SKM-1 treated with dmso at 0.1 percent for 144 hours (cell line): ENCODE data around the gene CHRNB2.
"Not testable (repeated sequence)": the region's sequence is repeated elsewhere in the genome, so short reads cannot be mapped to it uniquely, and the experiment has no call there.

ENCODE experiments used
- DNase-seq: peaks from one replicate; lab custom pipeline; 2025; ENCODE audit not compliant: unreplicated experiment; lab: John Stamatoyannopoulos, UW

Gene CHRNB2, protein sequence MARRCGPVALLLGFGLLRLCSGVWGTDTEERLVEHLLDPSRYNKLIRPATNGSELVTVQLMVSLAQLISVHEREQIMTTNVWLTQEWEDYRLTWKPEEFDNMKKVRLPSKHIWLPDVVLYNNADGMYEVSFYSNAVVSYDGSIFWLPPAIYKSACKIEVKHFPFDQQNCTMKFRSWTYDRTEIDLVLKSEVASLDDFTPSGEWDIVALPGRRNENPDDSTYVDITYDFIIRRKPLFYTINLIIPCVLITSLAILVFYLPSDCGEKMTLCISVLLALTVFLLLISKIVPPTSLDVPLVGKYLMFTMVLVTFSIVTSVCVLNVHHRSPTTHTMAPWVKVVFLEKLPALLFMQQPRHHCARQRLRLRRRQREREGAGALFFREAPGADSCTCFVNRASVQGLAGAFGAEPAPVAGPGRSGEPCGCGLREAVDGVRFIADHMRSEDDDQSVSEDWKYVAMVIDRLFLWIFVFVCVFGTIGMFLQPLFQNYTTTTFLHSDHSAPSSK

DNA sequence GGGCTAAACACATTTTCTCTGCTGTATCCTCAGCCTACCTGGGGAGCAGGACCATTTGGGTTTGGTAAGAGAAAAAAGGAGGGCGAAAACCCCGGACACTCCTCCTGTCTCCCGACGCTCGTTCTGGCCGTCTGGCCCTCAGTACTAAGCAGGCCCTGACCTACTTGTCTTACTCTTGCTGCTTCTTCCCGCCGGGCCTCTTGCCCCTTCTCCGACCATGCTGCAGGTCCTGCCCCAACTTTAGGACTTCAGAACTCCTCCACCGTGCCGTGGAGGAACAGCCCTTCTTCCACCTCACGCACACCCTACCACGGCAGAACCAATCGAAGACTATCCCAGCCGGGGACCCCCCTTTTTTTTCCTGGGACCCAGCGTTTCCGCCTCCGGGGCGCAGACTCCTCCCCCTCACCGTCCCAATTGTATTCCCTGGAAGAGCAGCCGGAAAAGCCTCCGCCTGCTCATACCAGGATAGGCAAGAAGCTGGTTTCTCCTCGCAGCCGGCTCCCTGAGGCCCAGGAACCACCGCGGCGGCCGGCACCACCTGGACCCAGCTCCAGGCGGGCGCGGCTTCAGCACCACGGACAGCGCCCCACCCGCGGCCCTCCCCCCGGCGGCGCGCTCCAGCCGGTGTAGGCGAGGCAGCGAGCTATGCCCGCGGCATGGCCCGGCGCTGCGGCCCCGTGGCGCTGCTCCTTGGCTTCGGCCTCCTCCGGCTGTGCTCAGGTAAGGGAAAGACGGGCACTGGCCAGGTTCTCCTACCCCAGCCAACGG lies at the start of gene CHRNB2:
TSS of gene CHRNB2 (plus strand) at position 393 of the 771 bp plus-strand sequence. CDS start at position 660, 267 bp downstream.
- DNase-seq: no peak

DNA sequence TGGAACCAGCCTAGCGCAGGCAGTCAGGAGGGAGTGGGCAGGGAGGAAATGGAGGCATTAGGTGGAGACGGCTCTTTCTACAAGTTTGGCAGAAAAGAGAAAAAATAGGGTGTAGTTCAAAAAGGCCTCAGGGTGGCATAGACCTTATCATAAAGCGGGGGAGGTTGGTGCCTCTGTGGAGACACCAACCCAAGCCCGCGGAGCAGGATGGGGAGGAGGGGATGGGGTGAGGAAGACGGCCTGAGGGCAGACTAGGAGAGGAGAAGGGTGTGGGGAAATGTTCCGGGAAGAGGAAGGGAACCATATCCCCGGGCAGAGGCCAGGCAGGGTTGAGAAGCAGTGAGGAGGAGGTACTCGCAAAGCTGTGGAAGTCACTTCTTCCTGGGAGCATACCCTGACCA lies 48.0 kb upstream of the CHRNB2 start:
- no peak for DNase-seq

DNA sequence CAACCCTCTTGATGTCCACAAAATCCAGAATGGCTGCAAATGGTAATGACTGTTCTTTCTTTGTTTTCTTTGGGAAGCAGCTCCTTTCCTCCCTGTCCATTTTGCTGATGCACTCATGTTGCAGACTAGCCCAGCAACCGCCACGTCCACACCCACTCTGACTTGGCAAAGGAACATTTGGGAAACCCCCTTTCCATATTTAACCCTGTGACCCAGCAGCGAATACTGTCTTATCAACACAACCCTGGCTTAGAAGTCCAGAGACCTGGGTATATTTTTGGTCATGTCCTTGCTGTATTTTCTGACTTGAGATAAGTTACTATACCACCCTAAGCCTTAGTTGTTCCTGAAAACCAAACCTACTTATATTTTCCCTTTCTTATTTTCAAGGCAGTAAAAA lies 47.2 kb upstream of the CHRNB2 start:
- DNase-seq: no peak

DNA sequence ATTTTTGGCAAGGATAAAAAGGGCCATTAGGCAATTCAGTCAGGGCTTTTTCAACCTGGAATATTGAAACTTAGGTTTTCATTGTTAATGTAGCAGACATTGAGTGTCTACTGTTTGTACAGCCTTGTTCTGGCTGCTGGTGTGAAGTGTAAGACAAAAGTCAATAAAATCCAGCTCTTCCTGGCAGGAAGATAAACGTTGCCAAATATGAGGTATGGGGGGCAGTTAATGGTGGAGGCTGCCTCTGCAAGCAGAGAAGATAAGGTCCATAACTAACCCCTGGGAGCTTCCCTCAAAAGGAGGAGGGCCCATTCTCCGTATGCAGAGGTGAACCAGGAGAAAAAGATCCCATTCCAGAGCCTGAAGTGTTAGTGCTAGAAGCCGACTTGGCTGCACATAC lies 45.9 kb upstream of the CHRNB2 start:
- no peak for DNase-seq

DNA sequence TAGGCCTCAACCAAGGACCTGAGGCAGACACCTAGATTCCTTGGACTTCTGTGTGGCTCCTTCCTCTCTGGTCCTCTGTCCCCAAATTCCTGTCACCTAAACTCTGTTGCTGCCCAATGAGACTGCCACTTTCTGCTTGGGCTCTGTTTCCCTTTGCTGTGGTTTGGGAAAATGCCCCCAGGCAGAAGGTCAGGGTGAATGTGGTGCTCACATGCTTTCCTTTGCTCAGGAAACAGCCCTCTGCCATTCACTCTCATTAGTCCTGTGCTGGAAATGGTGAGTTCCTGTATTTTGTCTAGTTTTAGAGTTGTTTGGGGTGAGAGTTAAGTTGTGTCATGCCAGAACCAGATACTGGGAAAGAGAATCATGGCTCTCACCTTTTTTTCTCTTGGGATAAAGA lies 42.7 kb upstream of the CHRNB2 start:
- DNase-seq: no peak

- DNase-seq: no peak
Observed at GRCh38 chr1:154527192-154527591, 40.4 kb upstream of the CHRNB2 start.

GRCh38 chr1:154529308-154529707 lies 38.3 kb upstream of the CHRNB2 start:
- no peak for DNase-seq

- not testable (repeated sequence) for DNase-seq
Observed at GRCh38 chr1:154531950-154532349, 35.6 kb upstream of the CHRNB2 start.

DNA sequence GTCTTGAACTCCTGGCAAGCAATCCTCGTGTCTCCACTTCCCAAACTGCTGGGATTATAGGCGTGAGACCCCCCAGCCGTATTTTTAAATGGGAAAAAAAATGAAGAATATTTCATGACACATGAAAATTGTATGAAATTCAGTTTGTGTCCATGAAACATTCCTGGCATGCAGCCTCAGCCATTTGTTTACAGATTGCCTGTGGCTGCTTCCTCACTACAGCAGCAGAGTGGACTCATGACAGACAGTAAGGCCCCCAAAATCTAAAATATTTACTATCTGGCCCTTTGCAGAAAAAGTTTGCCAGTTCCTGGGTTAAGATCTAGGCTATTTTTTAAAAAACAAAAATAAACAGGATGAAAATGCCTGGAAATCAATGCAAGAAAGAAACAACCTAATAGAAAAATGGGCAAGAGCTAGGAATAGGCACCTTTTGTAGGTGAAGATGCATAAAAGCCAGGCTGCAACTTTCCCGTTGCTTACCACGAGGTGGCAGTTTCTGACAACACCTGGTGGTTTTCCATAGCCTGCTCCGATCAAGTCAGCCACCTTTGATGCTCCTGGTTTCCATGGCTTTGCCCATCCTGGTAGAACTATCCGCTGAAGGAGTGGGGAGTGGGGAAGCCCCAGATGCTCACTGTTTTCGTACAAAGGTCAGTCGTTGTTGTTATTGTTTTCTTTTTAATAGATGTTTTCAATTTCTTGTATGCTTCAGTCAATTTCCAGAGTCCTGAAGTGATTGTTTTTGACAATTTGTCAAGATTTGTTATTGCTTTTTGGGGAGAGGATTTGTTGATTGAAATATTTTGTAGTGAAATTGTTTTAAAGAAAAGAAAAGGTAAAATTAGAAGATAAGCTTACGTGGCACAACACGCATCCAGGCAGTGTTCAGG lies 33.4 kb upstream of the CHRNB2 start:
- no peak for DNase-seq

DNA sequence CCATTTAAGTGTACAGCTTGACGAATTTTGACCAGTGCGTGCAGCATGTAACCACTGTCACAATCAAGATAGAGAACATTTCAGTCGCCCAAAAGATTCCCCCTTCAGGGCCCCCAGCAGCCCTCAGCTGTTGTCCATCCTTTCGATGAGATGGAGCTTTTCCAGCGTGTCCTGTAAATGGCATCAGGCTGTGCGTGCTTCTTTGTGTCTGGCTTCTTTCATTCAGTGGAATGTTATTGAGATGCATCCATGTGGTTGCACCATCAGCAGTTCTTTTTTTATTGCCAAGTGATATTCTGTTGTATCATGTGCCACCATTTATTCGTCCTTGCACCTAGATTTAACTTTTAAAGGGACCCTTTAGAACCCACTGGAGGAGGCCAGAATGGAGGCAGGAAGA lies 31.0 kb upstream of the CHRNB2 start:
- DNase-seq: no peak

GRCh38 chr1:154539486-154540483 lies 27.8 kb upstream of the CHRNB2 start:
- DNase-seq: no peak

GRCh38 chr1:154541231-154541630 lies 26.3 kb upstream of the CHRNB2 start:
- no peak for DNase-seq

DNA sequence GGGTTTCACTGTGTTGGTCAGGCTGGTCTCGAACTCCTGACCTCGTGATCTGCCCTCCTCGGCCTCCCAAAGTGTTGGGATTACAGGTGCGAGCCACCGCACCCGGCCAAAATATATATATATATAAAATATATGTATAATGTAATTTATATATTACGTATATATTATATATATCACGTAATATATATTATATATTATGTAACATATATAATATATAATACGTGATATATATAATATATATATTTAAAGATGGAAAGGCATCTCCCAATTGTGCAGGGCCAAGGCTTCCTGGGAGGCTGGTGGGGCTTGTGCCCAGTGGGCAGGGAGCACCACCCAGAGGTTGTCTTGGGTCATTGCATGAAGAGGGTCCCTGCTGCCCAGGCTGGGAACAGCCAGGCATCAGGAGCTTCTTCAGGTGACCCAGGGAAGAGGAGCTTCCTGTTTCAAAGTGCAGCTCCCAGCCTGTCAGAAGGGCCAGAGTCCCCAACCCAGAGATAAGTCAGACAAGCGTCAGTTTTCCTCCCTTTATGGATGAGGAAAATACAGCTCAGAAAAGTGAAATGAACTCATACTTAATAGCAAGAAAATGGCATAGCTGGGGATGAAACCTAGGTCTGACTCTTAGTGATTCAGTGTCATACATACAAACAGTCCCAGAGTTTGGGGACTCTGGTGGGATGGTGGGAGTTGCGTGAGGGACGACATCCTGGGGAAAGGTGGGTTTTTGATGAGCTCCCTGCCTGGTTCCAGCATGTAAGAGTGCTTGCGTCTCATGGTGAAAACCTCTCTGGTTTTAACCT lies 21.1 kb upstream of the CHRNB2 start:
- peak; percentile 78 for DNase-seq

DNA sequence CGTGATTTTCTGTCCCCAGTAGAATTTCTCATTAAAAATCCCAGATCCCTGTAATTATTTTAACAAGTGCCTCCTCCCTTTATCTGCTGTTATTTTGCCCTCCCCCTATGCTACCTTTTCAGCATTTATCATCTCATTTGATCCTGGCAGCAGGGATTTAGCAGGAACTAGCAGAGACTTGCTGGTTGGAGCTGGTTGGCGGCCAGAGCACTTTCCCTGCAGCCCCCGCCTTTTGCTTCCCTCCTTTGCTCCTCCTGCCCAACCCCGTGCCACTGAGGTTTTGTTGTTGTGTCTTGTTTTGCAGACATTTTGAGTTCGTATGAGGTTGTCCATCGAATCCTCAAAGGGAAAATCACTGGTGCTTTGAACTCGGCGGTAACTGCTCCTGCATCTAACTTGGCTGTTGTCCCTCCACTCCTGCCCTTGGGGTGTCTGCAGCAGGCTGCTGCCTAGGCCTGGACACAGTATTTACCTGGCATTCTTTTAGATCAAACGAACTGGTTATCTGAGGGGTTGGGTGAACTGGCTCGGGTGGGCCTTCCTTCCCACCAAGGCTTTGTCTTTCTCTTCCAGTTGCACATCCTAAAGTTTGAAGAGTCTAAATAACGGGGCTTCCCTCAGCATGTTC lies 20.4 kb upstream of the CHRNB2 start:
- no peak for DNase-seq

- DNase-seq: no peak
Observed at GRCh38 chr1:154548028-154548427, 19.6 kb upstream of the CHRNB2 start.

DNA sequence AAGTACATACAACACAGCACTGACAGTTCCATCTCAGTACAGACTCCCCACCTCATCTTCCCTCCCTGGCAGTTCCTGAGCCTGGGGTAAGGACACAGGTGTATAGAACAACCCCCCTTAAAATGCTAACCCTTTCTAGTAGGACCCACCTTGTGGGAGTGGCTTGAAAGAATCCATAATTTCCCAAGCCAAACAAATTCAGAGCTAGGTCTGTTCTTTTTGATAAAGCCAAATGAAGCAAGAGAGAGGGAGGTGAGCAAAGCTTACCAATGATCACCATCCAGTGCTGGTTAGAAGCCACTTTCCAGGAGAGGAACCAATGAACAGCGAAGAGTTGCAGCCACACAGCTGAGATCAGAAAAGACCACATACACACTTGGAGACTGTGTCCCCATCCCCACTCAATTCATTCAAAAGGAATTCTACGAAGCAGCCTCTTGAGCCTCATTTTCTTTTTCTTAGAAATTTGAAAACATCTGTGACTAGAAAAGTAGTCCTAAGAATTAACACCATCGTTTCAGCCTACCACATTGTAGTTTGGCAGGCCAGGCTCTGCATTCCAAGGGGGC lies 18.3 kb upstream of the CHRNB2 start:
- DNase-seq: no peak

GRCh38 chr1:154550070-154550469 lies 17.5 kb upstream of the CHRNB2 start:
- no peak for DNase-seq

GRCh38 chr1:154550657-154551056 lies 16.9 kb upstream of the CHRNB2 start:
- DNase-seq: no peak
